Left cardiac atrium (tissue), 4 donors: Measurements from ENCODE around the gene ARHGAP9. TPM values are rescaled to one million over a fixed set of nuclear protein-coding genes. Genes with fewer than 3 reads are reported as not detected.
"Not testable (repeated sequence)": the region's sequence is repeated elsewhere in the genome, so short reads cannot be mapped to it uniquely, and the experiment has no call there.

Source experiments
- ATAC-seq, 2 donors: fragments of 200-7000 bp; cut with Tn5 transposase; one replicate each; pipeline ENCODE4 v1.9.1; 2020; ENCODE audit warnings: mild to moderate bottlenecking in 2 of 2, moderate library complexity in 2 of 2
- DNase-seq: peaks from one replicate; pipeline ENCODE4 v3.0.0-alpha.2; 2020
- intact Hi-C, 2 donors: fragments of 100-400 bp; cut with DNase I; formaldehyde crosslinking; loops; one replicate each; pipeline versions ENCODE4 v1.14.1 to v1.15.1; 2022 to 2023
- total RNA-seq, 2 donors: library from RNA; stranded (reverse); fragmentation: NEBNext Ultra II Directional; extraction: Animal tissue kit (Norgen Biotek cat#: 25700); gene quantifications; one replicate each; pipeline ENCODE4 v1.2.1, GENCODE V29; 2021
- donor health status: DM: no; HTN: yes; CAD: no.
- donor health status: DM: no; HTN: yes; CAD: no; lungs with severe emphysema.
- donor health status: DM: yes; HTN: yes; CAD: no.
- donor health status: Dilated cardiomyopathy.

The ARHGAP9 gene
- total RNA-seq, 2 donors from 2014 or later = 8.0 to 15.2 TPM

DNA sequence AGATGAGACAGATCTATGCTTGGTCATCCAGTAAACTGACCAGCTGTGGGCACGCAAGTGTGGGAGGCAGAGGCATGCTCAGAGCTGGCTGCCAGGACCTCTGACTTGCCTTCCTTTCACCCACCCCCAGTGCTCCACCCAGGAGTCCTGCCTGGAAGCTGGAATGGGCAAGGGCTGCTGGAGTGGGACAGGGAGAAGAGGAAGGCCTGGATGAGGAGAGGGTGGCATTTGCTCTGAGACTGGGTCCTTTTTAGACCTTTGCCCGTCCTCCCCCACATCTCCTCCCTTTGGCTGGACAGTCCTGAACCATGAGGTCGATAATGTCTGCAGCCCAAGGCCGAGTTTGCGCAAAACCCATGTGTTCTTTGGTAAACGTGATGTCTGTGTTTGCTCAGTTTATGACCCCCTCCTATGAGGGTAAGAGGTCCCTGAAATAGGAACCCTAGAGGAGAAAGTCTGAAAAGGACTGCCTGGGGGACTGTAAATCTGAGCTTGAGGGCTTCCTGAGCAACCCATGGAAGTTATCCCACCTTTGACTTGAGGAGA lies 28.4 kb downstream of the ARHGAP9 start:
- ATAC-seq (peak in 1 of 2 donors; percentile 6), DNase-seq (no peak)
- intact Hi-C loops = loop anchor here (5.0 kb wide), 2 partner anchors 144 to 189 kb away; no protein-coding TSS in a partner anchor

DNA sequence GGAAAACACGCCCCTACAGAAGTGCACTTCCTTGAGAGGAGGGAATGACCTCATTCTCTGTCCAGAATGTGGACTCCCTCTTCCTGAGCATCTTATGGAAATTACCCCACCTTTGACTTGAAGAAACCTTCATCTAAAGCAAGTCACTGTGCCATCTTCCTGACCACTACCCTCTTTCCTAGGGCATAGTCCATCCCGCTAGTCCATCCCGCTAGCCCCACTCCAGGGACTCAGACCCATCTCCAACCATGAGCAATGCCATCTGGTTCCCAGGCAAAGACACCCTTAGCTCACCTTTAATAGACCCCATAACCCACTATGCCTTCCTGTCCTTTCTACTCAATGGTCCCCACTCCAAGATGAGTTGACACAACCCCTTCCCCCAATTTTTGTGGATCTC lies 29.6 kb downstream of the ARHGAP9 start:
- intact Hi-C loops = loop anchor here (5.0 kb wide), 2 partner anchors 143 to 188 kb away; no protein-coding TSS in a partner anchor
- ATAC-seq = no peak
- DNase-seq = no peak

DNA sequence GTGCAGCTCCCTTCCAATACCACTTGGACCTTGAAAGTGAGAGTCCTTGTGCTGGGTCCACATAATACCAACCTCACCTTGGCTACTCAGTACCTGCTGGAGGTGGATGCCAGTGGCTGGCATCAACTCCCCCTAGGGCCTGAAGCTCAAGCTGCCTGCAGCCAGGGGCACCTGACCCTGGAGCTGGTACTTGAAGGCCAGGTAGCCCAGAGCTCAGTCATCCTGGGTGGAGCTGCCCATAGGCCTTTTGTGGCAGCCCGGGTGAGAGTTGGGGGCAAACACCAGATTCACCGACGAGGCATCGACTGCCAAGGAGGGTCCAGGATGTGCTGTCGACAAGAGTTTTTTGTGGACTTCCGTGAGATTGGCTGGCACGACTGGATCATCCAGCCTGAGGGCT lies 30.3 kb downstream of the ARHGAP9 start:
- DNase-seq = no peak
- intact Hi-C loops = no loop called here
- no peak for ATAC-seq

GRCh38 chr12:57448669-57449068 lies 31.0 kb downstream of the ARHGAP9 start:
- DNase-seq (no peak), ATAC-seq (no peak)
- intact Hi-C loops = no loop called here

DNA sequence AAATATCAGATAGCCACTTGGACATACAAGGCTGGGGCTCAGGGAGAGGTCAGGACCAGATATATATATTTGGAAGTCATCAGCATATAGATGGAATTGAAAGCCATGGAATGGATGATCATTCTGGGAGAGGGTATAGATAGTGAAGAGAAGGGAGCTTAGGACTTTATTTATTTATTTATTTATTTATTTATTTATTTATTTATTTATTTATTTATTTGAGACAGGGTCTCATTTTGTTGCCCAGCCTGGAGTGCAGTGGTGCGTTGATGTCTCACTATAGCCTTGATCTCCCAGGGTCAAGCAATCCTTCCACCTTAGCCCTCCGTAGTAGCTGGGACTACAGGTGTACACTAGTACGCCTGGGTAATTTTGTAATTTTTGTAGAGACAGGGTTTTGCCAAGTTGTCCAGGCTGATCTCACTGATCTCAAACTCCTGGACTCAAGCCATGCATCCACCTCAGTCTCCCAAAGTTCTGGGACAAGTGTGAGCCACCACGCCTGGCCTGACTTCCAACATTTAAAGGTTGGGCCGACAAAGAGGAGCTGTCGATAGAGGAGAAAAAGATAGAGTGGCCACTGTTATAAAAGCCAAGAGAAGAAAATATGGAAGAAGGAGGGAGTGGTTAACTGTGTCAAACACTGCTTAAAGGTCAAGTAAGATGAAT lies 33.2 kb downstream of the ARHGAP9 start:
- intact Hi-C loops = no loop called here
- no peak for DNase-seq
- no peak for ATAC-seq

GRCh38 chr12:57444744-57445143 lies 34.9 kb downstream of the ARHGAP9 start:
- intact Hi-C loops = no loop called here
- DNase-seq = no peak
- ATAC-seq = no peak

DNA sequence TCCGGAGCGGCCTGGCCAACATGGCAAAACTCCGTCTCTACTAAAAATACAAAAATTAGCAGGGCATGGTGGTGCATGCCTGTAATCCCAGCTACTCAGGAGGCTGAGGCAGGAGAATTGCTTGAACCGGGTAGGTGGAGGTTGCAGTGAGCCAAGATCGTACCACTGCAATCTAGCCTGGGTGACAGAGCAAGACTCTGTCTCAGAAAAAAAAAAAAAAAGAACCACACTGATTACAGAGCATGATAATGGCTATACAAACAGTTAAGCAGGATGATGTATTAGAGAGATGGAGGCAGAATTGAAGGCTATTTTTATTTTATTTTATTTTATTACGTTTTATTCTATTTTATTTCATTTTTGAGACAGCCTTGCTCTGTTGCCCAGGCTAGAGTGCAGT lies 35.3 kb downstream of the ARHGAP9 start:
- DNase-seq = not testable (repeated sequence)

GRCh38 chr12:57441846-57442427 lies 37.7 kb downstream of the ARHGAP9 start:
- ATAC-seq = no peak
- intact Hi-C loops = no loop called here
- no peak for DNase-seq

More for the DNA sequence above, 35.3 kb downstream of the ARHGAP9 start:
- ATAC-seq, intact Hi-C loops: not testable (repeated sequence)

DNA sequence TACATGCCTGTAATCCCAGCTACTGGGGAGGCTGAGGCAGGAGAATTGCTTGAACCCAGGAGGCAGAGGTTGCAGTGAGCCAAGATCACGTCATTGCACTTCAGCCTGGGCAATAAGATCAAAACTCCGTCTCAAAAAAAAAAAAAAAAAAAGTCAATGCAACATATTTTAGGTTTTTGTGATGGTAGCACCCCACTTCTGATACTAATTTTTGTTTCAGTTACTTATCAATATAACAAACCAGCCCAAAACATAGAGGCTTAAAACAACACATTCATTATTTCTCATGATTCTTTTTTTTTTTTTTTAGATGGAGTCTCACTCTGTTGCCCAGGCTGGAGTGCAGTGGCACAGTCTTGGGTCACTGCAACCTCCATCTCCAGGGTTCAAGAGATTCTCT lies 38.3 kb downstream of the ARHGAP9 start:
- DNase-seq, intact Hi-C loops, ATAC-seq: not testable (repeated sequence)

DNA sequence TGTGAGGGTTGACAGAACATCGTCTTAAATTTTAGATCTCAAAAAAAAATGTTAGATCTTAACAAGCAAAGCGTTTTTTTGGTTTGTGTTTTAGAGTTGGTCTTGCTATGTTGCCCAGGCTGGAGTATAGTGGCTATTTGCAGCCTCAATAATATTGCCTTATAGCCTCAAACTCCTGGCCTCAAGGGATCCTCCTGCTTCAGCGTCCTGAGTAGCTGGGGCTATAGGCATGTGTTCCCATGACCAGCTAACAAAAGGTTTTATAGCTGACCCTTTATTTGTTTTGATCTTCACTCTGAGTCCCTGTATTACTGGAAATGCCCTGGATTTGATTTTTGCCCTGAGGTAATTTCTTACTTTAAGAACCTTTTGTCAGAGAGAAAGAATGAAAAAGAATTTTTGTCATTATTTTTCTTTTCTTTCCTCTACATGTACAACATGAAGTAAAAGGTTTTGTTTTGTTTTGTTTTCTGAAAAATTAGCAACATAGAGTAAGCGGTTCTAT lies 39.9 kb downstream of the ARHGAP9 start:
- no peak for DNase-seq
- intact Hi-C loops = no loop called here
- no peak for ATAC-seq

DNA sequence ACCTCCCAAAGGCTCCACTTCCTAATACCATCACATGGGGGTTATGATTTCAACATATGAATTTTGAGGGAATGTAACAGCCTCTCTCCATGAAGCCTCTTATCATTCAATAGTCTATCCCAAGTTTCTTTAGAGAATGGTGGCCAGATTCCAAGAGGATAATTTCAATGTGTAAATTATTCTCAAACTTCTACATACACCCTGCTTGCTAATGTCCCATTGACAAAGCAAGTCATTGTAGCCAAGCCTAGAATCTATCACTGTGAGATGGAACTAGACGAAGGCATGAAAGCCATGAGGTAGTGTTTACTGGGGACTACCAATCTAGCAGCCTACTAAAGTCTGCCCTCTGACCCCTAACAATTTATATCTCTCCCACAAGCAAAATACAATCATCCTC lies 41.3 kb downstream of the ARHGAP9 start:
- intact Hi-C loops = no loop called here
- DNase-seq = no peak

GRCh38 chr12:57435293-57435692 lies 44.4 kb downstream of the ARHGAP9 start:
- intact Hi-C loops = no loop called here
- DNase-seq = no peak
- ATAC-seq = no peak

More for the DNA sequence above, 41.3 kb downstream of the ARHGAP9 start:
- no peak for ATAC-seq

DNA sequence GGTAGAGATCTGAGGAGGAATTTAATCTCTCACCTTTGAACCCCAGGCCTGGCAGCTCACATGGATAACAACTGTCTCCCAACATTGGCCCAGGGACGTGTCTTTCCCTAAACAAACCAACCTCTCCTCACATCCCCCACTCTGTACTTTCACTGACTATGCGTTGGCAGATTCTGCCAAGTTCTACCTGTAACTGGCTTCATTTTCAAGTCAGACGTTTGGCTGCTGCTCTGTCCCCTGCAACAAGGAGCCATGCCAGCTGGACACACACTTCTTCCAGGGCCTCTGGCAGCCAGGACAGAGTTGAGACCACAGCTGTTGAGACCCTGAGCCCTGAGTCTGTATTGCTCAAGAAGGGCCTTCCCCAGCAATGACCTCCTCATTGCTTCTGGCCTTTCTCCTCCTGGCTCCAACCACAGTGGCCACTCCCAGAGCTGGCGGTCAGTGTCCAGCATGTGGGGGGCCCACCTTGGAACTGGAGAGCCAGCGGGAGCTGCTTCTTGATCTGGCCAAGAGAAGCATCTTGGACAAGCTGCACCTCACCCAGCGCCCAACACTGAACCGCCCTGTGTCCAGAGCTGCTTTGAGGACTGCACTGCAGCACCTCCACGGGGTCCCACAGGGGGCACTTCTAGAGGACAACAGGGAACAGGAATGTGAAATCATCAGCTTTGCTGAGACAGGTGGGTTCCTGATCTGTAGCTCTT lies 45.0 kb downstream of the ARHGAP9 start, which contains the start of gene INHBC:
INHBC (plus strand) TSS at position 268 of the 707 bp plus-strand sequence; CDS start at position 371, 103 bp downstream.
- ATAC-seq (no peak), DNase-seq (no peak)
- intact Hi-C loops = no loop called here

DNA sequence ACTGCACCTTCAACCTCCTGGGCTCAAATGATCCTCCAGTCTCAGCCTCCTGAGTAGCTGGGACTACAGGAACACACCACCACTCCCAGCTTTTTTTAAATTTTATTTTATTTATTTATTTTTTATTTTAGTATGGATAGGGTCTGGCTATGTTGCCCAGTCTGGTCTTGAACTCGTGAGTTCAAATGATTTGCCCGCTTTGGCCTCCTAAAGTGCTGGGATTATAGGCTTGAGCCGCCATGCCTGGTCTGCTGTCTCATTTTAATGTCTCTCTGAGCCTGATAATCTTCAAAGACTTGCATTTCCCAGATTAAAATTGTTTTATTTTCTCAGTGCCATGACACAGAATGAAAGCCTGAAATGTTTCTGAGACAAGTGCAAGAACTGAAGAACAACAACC lies 46.3 kb downstream of the ARHGAP9 start:
- intact Hi-C loops = no loop called here
- no peak for DNase-seq
- ATAC-seq = no peak

DNA sequence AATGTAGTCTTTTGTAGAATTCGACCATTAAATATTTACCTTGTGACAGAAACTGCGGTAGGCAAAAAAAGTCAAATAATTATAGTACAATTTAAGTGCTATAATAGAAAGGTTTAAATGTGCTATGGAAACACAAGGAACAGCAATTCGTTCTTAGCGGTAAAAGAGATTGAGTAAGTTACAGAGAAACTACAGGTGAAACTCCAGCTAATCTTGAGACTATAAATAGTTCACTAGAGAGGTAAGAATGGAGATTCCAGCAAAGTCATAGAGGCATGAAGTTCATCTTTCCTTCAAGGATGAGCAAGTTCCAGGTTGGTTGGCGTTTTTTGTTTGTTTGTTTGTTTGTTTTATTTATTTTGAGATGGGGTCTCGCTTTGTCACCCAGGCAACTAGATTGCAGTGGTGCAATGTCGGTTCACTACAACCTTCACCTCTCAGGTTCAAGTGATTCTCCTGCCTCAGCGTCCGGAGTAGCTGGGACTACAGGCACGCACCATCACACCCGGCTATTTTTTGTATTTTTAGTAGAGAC lies 47.9 kb downstream of the ARHGAP9 start:
- intact Hi-C loops = no loop called here
- DNase-seq = no peak
- ATAC-seq = no peak

DNA sequence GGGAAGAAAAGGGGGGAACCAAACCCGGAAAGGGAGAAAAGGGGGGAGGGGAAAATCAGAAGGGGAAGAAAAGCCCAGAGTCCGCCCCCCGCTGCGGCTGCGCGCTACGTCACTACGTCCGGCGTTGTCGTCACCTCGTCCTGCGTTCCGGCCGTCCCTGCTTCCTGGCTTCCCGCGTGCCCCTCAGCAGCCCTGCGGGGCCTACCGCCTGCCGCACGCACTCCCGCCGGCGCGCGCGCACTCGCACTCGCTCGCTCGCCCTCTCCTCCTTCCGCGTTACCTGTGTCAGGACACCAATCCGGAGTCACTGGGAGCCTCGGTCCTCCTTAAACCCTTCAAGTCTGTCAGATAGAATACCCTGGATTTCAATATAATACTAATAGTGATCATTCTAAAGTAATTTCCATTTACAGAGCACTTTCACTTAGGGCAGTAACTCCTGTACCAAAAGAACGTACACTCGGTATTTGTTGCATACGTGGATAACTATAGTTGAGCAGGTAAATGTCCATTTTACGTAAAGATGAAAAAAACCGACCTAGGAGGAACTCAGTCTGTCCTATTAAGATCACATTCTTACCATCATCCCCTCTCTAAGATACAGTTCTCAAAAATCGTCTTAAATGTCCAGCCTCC lies 48.6 kb downstream of the ARHGAP9 start, which contains the start of gene R3HDM2:
R3HDM2 (minus strand) TSS at position 113 of the 636 bp plus-strand sequence. CDS start 120,615 bp downstream, outside the sequence.
- peak; percentile 96 for DNase-seq
- intact Hi-C loops = no loop called here
- ATAC-seq = peak; percentile 98 to 99

GRCh38 chr12:57430112-57430930 lies 49.3 kb downstream of the ARHGAP9 start:
- DNase-seq (peak; percentile 61), ATAC-seq (peak; percentile 85 to 87)
- intact Hi-C loops = no loop called here
